HG03565 (cell line): ENCODE data around the gene CHCHD1.
A peak's percentile ranks its signal among the peaks of the same experiment; 100 is the strongest.
"Not testable (repeated sequence)": the region's sequence is repeated elsewhere in the genome, so short reads cannot be mapped to it uniquely, and the experiment has no call there.

ENCODE experiments used
- ATAC-seq: cut with Tn5 transposase; IDR thresholded peaks from one replicate; pipeline ENCODE4 v1.9.1; 2021; ENCODE audit warnings: mild to moderate bottlenecking, moderate library complexity; ENCODE audit not compliant: unreplicated experiment

The CHCHD1 gene

DNA sequence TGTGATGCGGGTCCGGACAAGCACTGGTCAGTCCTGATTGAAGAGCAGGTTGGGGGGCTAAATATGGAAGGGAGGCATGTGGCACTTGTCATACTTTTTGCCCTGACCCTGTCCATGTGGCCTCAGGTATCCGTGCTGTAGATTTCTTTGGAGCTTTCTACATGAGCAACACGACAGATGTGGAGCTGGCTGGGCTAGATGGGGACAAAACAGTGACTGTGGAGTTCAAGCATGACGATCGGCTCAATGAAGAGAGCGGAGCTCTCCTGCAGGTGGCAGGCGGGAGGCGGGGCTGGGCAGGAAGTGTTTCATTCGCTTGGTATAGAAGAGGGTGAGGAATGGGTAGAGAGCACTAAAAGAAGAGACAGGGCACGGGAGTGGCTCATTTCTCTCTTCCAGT, 13.0 kb upstream of the CHCHD1 start:
- ATAC-seq: no peak

DNA sequence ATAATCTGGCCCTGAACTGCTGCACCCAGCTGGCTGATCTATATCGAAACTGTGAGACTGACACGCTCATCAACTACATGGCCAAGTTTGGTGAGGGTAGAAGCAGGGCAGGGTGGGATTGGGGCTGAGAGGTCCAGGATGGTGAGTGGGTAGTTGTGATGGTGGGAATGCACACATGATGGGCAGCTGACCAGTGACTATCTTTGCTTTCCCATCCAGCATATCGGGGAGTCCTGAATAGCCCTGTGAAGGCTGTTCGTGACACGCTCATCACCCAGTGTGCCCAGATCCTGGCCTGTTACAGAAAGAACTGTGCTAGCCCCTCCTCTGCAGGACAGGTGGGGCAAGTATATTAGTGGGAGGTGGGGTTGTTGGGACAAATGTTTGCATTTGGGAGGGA, 12.5 kb upstream of the CHCHD1 start:
- no peak for ATAC-seq

DNA sequence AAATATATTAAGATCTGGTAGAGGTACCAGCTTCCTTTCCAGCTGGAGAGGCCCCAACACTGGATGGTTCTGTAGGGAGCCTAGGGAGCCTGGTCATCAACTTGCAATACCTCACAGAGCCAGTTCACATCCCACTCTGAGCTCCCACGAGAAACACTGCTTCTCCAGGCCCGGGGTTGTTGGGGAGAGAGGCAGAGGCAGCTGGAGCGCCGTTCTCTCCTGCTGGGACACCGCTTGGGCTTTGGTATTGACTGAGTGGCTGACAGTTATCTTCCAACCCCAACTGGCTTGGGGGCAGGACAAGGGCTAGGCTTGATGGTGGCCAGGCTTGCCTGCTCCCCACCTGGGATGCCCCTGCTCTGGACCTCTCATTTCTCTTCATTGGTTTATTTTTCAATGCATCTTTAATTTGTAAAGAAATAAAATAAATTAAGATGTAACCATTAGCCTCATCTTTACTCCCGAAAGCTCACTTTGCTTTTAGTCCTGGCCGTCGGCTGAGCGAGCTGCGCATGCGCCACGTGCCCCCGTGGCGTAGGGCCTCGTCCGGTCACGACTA, 10.0 kb upstream of the CHCHD1 start:
- peak; percentile 2 for ATAC-seq

DNA sequence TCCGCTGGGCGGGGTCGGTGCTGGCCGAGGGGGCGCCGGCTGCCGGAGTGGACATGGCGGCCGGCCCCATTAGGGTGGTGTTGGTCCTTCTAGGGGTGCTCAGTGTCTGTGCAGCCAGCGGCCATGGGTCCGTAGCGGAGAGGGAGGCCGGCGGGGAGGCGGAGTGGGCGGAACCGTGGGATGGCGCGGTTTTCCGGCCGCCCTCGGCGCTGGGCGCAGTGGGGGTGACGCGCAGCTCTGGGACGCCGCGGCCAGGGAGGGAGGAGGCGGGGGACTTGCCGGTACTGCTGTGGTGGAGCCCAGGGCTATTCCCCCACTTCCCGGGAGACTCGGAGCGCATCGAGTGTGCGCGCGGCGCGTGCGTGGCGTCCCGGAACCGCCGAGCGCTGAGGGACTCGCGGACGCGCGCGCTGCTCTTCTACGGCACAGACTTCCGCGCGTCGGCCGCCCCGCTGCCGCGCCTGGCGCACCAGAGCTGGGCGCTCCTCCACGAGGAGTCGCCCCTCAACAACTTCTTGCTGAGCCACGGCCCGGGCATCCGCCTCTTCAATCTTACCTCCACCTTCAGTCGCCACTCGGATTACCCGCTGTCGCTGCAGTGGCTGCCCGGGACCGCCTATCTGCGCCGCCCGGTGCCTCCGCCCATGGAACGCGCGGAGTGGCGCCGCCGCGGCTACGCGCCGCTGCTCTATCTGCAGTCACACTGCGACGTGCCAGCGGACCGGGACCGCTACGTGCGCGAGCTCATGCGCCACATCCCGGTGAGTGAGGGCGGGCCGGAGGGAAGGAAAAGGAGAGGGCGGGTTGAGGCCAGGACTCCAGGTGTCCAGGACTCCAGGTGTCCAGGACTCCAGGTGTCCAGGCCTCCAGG, 9.3 kb upstream of the CHCHD1 start:
- ATAC-seq: peak; percentile 45

DNA sequence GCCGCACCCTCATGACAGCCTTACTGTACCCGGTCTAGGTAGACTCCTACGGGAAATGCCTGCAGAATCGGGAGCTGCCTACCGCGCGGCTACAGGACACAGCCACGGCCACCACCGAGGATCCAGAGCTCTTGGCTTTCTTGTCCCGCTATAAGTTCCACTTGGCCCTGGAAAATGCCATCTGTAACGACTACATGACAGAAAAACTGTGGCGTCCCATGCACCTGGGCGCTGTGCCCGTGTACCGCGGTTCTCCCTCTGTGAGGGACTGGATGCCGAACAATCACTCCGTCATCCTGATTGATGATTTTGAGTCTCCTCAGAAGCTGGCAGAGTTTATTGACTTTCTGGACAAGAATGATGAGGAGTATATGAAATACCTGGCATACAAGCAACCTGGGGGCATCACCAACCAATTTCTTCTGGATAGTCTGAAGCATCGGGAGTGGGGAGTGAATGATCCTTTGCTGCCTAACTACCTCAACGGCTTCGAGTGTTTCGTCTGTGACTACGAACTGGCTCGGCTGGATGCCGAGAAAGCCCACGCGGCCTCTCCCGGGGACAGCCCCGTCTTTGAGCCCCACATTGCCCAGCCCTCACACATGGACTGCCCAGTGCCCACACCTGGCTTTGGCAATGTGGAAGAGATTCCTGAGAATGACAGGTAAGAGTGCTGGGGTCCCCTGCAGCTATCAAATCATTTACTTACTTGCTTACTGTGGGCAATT, 8.5 kb upstream of the CHCHD1 start:
- no peak for ATAC-seq

DNA sequence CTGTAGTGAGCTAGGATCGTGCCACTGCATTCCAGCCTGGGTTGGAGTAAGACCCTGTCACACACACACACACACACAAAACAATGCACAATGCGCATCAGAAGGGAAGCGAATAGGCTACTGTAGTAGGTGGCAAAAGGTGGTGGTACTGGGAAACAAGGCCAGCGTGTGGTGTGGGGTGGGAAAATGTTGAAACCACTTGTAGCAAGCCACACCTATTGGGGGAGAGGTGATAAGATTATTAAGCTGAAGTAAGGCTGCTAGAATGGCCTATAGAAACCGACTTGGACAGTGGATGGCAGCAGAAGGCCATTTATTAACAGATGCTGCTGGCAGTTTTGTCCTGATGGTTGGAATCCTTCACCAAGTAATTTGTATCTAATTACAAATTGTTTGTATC, 7.2 kb upstream of the CHCHD1 start:
- no peak for ATAC-seq

DNA sequence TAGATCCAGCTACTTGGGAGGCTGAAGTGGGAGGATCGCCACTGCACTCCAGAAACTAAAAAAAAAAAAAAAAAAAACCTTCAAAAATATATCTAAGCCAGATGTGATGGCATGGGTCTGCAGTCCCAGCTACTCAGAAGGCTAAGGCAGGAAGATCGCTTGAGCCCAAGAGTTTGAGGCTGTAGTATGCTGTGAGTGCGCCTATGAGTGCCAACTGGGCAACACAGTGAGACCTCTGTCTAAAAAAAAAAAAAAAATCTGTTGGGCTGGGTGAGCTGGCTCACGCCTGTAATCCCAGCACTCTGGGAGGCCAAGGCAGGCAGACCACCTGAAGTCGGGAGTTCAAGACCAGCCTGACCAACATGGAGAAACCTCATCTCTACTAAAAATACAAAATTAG, 2.8 kb upstream of the CHCHD1 start:
- ATAC-seq: no peak

DNA sequence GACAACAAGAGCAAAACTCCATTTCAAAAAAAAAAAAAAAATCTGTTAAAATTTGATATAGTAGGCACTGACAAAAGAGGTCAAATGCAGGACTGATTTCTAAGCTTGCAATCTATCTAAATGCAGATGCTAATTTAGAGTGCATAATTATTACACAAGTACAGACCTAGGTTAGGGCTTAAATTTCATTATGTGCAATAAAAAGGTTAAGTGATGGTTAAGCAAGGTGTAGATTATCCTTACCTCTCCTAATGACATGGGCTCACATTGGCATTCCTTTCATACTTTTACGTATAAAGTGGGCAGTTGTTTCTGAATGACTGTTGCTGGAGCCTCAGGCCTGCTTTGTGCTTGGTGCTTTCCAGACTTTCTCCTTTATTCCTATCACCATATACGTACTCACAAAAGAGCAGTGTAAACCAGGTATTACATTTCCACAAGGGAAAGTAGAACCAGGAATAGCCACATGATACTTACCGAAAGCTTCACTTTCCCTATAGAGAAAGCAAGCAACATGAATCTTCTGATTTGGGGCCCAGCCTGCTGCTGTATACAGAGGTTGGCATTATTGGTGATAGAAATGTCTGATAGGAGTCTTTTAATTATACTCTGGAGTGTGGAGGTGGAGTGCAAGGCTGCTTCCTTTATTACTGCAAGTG, 2.2 kb upstream of the CHCHD1 start:
- ATAC-seq: no peak

DNA sequence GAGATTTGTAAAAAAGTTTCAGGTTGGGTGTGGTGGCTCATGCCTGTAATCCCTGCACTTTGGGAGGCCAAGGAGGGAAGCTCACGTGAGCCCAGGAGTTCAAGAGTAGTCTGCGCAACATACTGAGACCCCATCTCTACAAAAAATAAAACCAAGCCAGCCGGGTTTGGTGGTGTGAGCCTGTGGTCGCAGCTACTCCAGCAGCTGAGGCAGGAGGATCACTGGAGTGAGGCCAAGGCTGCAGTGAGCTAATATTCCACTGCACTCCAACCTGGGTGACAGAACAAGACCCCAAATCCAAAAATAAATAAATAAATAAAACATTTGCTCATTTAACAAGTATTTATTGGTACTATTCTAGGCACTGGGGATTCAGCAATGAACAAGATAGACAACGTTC, 1.5 kb upstream of the CHCHD1 start:
- ATAC-seq: no peak

DNA sequence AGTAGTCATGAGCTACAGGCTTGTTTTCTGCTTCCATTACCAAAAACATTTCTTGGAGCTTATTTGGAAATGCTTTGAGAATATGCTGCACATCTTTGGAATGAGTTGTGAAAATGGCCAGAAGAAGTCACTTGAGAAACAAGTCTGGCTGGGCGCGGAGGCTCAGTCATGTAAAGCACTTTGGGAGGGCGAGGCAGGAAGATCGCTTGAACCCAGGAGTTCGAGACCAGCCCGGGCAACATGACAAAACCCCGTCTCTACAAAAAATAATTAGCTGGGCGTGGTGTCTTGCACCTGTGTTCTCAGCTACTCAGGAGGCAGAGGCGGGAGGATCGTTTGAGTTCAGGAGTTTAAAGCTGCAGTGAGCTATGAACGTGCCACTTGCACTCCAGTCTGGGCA, 882 bp upstream of the CHCHD1 start:
- no peak for ATAC-seq

DNA sequence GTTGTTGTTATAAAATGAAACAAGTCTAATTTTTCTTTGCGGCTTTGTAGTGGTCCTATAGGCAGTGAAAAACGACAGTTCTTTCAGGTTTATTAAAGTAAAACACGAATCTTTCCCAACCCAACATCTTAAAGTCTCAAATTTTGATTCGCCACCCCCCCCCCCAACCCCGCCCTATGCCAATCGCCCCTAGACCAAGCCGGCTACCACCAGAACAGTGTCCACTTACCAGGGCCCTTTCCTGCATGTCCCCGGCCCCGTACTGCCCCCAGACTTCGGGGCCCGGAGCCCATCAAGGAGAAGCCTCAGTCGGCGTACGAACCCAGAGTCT, 335 bp upstream of the CHCHD1 start:
- ATAC-seq: no peak

DNA sequence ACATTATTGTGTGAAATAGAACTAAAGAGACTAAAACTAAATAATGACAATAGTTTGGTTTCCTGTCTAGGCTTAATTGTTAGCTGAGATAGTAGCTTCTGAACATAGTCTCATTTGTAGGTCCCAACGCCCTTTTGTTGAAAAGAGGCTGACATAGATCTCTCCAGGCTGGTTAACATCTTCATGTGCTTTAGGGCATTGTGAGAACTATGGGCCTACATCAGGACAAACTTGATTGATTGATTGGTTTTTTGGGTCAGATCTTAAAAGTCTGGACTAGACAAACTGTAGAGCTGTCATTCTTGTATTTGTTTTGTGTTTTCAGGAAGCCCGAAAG, 869 bp downstream of the CHCHD1 start:
- no peak for ATAC-seq

DNA sequence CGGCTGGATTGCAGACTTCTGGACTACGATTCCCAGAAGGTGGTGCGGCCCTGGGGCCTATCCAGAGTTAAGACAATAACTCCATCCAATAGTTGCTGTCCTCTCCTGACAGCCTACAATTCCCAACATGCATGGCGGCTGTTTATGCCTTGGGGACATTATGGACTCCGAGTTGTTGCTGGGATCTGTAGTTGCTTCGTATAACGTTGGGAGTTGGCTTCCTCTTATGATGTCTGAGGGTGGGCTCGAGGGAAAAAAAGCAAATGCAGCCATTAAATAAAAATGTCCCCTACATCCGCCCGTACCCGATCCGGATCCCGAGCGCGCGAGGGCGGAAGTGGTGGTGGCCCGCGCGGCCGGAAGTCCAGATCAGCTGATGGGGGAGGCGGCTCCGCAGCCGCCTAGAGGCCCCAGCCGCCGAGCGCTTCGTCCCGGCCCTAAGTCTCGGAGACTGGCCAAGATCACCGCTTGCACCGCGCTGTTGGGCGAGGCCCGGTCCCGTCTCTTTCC, 3.4 kb downstream of the CHCHD1 start, which contains the start of gene ZSWIM8:
TSS of gene ZSWIM8 (plus strand) at position 396 of the 510 bp plus-strand sequence. CDS start 273 bp downstream, outside the sequence.
- ATAC-seq: peak; percentile 74

DNA sequence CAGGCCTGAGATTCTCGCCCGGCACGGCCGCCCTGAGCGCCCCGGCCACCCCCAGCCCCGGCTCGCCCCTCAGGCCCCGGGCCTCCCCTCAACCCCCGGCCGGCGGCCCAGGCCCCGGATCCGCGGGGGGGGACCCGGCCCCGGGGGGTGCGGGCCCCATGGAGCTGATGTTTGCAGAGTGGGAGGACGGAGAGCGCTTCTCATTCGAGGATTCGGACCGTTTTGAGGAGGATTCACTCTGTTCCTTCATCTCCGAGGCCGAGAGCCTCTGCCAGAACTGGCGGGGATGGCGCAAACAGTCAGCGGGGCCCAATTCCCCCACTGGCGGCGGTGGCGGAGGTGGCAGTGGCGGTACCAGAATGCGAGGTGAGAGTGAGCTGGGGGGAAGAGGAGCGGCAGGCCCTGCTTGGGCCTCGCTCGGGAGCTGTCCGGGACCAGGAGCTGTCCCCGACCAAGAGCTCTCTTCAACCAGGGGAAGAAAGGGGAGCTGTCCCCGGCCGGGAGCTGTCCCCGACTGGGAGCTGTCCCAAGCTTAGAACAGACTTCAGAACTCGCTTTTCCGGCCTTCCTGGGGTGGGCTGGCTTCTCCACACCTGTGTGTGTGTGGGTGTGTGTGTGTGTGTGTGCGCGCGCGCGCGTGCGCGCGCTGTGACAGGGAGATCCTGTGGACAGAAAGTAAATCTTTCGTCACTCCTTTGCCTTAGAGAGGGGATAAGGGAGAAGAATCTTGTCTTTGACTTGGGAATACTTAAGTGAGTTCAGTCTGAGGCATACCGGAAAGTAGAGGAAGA, 4.1 kb downstream of the CHCHD1 start:
- ATAC-seq: no peak

DNA sequence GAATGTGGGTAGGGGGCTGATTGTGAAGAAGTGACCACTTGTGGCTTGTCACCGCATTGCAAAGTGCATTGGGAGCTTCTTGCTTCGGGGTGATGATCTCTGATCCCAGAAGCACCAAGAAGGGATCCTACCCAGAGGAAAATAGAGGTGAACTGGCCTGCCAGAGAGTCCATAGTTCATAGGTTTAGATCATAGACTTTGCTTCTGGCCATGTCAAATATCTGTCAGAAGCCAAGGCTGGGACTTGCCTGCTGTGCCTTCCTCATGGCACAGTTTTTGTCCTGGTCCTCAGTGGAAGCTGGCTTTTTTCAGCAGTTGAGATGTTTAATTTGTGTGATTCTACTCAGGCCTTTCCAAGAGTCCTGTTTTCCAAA, 4.7 kb downstream of the CHCHD1 start:
- ATAC-seq: no peak

DNA sequence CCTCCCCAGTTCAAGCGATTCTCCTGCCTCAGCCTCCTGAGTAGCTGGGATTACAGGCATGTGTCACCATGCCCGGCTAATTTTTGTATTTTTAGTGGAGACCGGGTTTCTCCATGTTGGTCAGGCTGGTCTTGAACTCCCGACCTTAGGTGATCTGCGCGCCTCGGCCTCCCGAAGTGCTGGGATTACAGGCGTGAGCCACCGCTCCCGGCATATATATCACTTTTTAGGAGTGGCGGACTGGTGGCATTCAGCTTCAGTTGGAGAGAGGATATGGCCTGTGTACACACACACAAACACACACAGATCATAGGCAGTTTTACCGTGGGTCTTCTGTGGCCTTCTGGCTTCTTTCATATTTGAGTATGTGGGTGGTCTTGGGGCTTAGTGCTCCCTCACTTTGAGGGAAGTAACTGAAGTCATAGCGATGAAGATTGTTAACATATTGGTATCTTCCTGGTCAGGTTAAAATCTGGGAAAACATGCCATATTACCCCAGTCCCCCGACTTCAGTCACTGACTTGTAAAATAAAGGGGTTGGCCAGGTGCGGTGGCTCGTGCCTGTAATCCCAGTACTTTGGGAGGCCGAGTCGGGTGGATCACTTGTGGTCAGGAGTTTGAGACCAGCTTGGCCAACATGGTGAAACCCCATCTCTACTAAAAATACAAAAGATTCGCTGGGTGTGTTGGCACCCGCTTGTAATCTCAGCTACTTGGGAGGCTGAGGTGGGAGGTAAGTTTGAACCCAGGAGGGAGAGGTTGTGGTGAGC, 5.4 kb downstream of the CHCHD1 start:
- ATAC-seq: not testable (repeated sequence)

DNA sequence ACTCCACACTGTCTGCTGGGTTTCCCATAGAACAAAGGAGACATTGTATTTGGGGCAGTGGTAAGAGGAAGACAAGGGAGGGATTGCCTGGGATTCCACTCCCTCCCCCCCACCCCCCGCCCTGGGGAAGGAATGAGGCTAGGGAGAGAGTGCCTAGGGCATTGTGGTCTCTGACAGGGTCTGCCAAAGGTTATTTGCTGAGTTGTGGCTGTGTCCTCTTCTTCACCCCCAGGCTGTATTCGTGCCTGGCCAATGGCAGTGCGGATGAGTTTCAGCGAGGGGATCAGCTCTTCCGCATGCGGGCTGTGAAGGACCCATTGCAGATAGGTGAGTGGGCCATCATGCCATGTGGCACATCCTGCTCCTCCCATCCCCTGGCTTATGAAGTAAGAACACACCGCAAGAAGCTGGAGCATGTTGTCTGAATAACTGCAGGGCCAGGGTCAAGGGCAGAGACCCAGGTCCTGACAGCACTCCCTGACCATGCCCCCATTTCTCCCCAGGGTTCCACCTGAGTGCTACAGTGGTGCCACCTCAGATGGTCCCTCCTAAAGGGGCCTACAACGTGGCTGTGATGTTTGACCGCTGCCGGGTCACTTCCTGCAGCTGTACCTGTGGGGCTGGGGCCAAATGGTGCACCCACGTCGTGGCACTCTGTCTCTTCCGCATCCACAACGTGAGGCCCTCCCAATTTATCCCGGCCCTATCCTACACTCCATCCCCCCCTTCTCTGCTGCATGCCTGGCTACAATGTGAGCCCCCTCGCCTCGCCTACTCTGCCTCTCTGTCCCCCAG, 7.2 kb downstream of the CHCHD1 start:
- ATAC-seq: no peak

DNA sequence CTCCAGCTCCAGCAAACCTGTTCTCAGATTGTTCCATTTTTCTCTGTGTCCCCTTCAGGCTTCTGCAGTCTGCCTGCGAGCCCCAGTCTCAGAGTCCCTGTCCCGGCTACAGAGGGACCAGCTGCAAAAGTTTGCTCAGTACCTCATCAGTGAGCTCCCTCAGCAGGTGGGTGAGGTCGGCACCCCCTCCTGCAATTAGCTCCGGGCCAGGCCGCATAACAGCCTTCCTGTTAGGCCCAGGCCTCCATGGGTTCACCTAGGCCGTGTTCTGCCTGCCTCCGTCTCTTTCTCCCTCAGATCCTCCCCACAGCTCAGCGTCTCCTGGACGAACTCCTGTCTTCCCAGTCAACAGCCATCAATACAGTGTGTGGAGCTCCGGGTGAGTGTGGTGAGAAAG, 7.8 kb downstream of the CHCHD1 start:
- ATAC-seq: no peak
